Hepatocyte (in vitro differentiated cells): ENCODE data around the gene ANKRD13A.

Experiments
- EZH2 ChIP-seq: fragments of 200-600 bp; sonication (generic); IDR thresholded peaks from 2 replicates; pipeline ENCODE4 v1.6.1; 2016; ENCODE audit warnings: antibody characterized with exemption, mild to moderate bottlenecking, borderline replicate concordance
- EZH2phosphoT487 ChIP-seq: fragments of 200-600 bp; sonication (generic); IDR thresholded peaks from one replicate; pipeline ENCODE4 v1.6.1; 2018; ENCODE audit warnings: antibody characterized with exemption, mild to moderate bottlenecking, low read depth, moderate library complexity; ENCODE audit not compliant: unreplicated experiment, severe bottlenecking
- TF ChIP-seq, protein P1 (sequence below): fragments of 200-600 bp; sonication (generic); IDR thresholded peaks from 2 replicates; pipeline ENCODE4 v1.5.1; 2016; ENCODE audit warnings: antibody characterized with exemption, mild to moderate bottlenecking; ENCODE audit not compliant: poor library complexity

DNA sequence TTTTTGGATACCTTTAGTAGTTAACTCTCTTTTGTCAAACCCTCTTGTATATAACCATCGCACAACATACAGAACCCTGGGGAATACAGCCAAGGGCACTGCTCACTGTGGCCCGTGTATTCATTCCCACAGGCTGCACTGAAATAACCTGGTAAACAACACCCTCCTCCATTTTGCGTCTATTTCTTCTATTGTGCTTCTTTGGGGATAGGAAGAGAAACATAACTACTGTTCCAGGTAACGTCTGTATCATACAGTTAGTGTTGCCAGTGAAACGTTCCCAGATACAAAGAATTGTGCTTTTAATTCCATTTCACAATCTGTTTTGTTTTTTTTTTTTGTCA, 39.5 kb downstream of the ANKRD13A start:
- TF ChIP-seq, protein P1, sequence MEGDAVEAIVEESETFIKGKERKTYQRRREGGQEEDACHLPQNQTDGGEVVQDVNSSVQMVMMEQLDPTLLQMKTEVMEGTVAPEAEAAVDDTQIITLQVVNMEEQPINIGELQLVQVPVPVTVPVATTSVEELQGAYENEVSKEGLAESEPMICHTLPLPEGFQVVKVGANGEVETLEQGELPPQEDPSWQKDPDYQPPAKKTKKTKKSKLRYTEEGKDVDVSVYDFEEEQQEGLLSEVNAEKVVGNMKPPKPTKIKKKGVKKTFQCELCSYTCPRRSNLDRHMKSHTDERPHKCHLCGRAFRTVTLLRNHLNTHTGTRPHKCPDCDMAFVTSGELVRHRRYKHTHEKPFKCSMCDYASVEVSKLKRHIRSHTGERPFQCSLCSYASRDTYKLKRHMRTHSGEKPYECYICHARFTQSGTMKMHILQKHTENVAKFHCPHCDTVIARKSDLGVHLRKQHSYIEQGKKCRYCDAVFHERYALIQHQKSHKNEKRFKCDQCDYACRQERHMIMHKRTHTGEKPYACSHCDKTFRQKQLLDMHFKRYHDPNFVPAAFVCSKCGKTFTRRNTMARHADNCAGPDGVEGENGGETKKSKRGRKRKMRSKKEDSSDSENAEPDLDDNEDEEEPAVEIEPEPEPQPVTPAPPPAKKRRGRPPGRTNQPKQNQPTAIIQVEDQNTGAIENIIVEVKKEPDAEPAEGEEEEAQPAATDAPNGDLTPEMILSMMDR = no peak
- TF ChIP-seq EZH2 = no peak
- no peak for TF ChIP-seq EZH2phosphoT487
